Transverse colon (tissue), 4 donors: Measurements from ENCODE around the gene LILRB3. TPM values are rescaled to one million over a fixed set of nuclear protein-coding genes. Genes with fewer than 3 reads are reported as not detected.
"Not testable (repeated sequence)": the region's sequence is repeated elsewhere in the genome, so short reads cannot be mapped to it uniquely, and the experiment has no call there.

Source experiments
- DNase-seq: peaks from one replicate; pipeline ENCODE4 v3.0.0-alpha.2; 2019
- H3K27ac ChIP-seq, 4 donors: fragments of 200-600 bp; sonication (generic); 2 replicates each; pipeline ENCODE4 v1.5.1; 2016 to 2018; ENCODE audit warnings: inconsistent platforms in 4 of 4
- H3K27me3 ChIP-seq: fragments of 200-600 bp; sonication (generic); 2 replicates; pipeline ENCODE4 v1.5.1; 2017; ENCODE audit warnings: inconsistent platforms
- H3K36me3 ChIP-seq, 4 donors: fragments of 200-600 bp; sonication (generic); 2 replicates each; pipeline ENCODE4 v1.5.1; 2017 to 2019; ENCODE audit warnings: inconsistent platforms in 4 of 4
- H3K4me1 ChIP-seq, 4 donors: fragments of 200-600 bp; sonication (generic); 2 replicates each; pipeline ENCODE4 v1.5.1; 2017 to 2020; ENCODE audit warnings: inconsistent platforms in 4 of 4
- H3K4me3 ChIP-seq, 4 donors: fragments of 200-600 bp; sonication (generic); 1 replicate in 1 of 4; 2 replicates in 3 of 4; pipeline versions ENCODE4 v1.5.1 to v1.6.1; 2017 to 2019; ENCODE audit warnings: inconsistent platforms in 4 of 4
- H3K9me3 ChIP-seq, 2 donors: fragments of 200-600 bp; sonication (generic); 2 replicates each; pipeline ENCODE4 v1.5.1; 2017 to 2019; ENCODE audit warnings: inconsistent platforms in 2 of 2
- EP300 ChIP-seq: sonication (generic); formaldehyde crosslinking; IDR thresholded peaks from one replicate; pipeline ENCODE4 v1.6.1; 2017; ENCODE audit warnings: antibody characterized with exemption, low read depth
- POLR2A ChIP-seq: fragments of 450-650 bp; IDR thresholded peaks from one replicate; pipeline ENCODE4 v1.6.1; 2016; ENCODE audit warnings: antibody characterized with exemption, mild to moderate bottlenecking, moderate library complexity
- POLR2AphosphoS5 ChIP-seq, 3 donors: sonication (generic); formaldehyde crosslinking; IDR thresholded peaks; one replicate each; pipeline ENCODE4 v1.6.1; 2016; ENCODE audit warnings: antibody characterized with exemption in 3 of 3
- WGBS, 2 donors: methylation state at CpG; one replicate each; pipeline ENCODE4 v1.1.5; 2018; ENCODE audit warnings: low coverage in 1 of 2; 5-methylcytosine and 5-hydroxymethylcytosine counted together
- in situ Hi-C, 4 donors: fragments of 200-750 bp; cut with MboI; loops; one replicate each; pipeline versions ENCODE4 v1.15.0 to v1.15.1; 2017; ENCODE audit warnings: low sequenced_read_pairs in 3 of 4, low pct_ligation_motif_present in 1 of 4, low pct_unique_long_range_greater_than_20kb in 1 of 4
- intact Hi-C: fragments of 100-400 bp; cut with DNase I; formaldehyde crosslinking; loops from one replicate; pipeline ENCODE4 v1.15.1; 2023; ENCODE audit warnings: low total_unique reads
- total RNA-seq, 4 donors: library from RNA; depleted of rRNA; stranded (reverse); fragments of >200 nt; gene quantifications; one replicate each; pipeline ENCODE4 v1.1.0, GENCODE V29; 2016
- TF ChIP-seq, protein P1 (sequence below), 5 experiments: fragments of 200-600 bp in 3 of 5; fragments of 450-650 bp in 2 of 5; sonication (generic) in 3 of 5; IDR thresholded peaks; 1 replicate in 2 of 5; 2 replicates in 3 of 5; pipeline ENCODE4 v1.5.1; 2016 to 2017; ENCODE audit warnings: antibody characterized with exemption in 5 of 5, inconsistent platforms in 3 of 5, mild to moderate bottlenecking in 2 of 5, moderate library complexity in 1 of 5

LILRB3 gene
- total RNA-seq, 4 donors from 2014 or later = 2.2 to 7.6 (median 4.6) TPM

- DNase-seq, H3K9me3 ChIP-seq, in situ Hi-C loops, H3K36me3 ChIP-seq, H3K27ac ChIP-seq, H3K4me3 ChIP-seq, H3K4me1 ChIP-seq, intact Hi-C loops: not testable (repeated sequence)
- peaks cover 22% of the 10 kb centered on the region for H3K27me3 ChIP-seq
- 44 to 50% methylated on average over 7 to 14 of the region's 14 CpGs for WGBS, 2 donors
Measured at GRCh38 chr19:54223277-54223936, 600 bp upstream of the LILRB3 start.

GRCh38 chr19:54221947-54222346 lies 860 bp downstream of the LILRB3 start:
- WGBS, 2 donors = 65% methylated on average over 7 of the region's 7 CpGs; no CpG with 5 or more reads in 1 of the 2 donors

GRCh38 chr19:54219702-54220101 lies 3.1 kb downstream of the LILRB3 start:
- in situ Hi-C loops = not testable (repeated sequence)
- 69 to 100% methylated on average over 1 to 2 of the region's 5 CpGs for WGBS, 2 donors

More at GRCh38 chr19:54221947-54222346, 860 bp downstream of the LILRB3 start:
- DNase-seq, H3K4me3 ChIP-seq, H3K9me3 ChIP-seq, H3K4me1 ChIP-seq, H3K36me3 ChIP-seq, in situ Hi-C loops, intact Hi-C loops, H3K27ac ChIP-seq: not testable (repeated sequence)
- H3K27me3 ChIP-seq = peaks cover 22% of the 10 kb centered on the region

GRCh38 chr19:54218960-54219661 lies 3.7 kb downstream of the LILRB3 start:
- intact Hi-C loops (no loop called here), in situ Hi-C loops (no loop called here)
- Histone ChIP-seq H3K4me1 (no peaks in the 10 kb centered on the region), H3K9me3 (no peaks in the 10 kb centered on the region), H3K27ac (no peak overlapping the region), H3K4me3 (no peak overlapping the region), H3K27me3 (peaks cover 22% of the 10 kb centered on the region), H3K36me3 (no peaks in the 10 kb centered on the region)
- TF ChIP-seq EP300 = no peak
- DNase-seq = no peak
- 85 to 91% methylated on average over 11 to 27 of the region's 27 CpGs for WGBS, 2 donors

More at GRCh38 chr19:54219702-54220101, 3.1 kb downstream of the LILRB3 start:
- H3K4me3 ChIP-seq, H3K36me3 ChIP-seq, intact Hi-C loops, H3K4me1 ChIP-seq, DNase-seq, H3K9me3 ChIP-seq, H3K27ac ChIP-seq: not testable (repeated sequence)
- peaks cover 22% of the 10 kb centered on the region for H3K27me3 ChIP-seq

DNA sequence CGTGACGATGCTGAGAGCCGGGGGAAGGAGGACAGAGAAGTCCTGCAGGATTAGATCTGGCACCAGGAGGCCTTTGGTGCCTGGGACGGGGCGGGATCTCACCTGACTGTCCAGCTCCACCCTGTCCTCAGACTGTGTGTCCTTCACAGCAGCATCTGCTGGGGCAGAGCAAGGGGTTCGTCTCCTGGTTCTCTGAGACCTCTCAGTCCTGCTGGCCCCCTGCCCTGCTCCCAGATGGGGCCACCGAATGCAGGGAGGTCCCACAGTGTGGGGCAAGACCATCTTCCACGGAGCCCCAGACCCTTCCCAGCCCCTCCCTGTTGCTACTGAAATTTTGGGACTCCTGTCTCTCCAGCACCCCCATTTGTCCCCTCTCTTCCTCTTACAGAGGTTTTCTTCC lies 4.5 kb downstream of the LILRB3 start:
- intact Hi-C loops = no loop called here
- TF ChIP-seq, protein P1, sequence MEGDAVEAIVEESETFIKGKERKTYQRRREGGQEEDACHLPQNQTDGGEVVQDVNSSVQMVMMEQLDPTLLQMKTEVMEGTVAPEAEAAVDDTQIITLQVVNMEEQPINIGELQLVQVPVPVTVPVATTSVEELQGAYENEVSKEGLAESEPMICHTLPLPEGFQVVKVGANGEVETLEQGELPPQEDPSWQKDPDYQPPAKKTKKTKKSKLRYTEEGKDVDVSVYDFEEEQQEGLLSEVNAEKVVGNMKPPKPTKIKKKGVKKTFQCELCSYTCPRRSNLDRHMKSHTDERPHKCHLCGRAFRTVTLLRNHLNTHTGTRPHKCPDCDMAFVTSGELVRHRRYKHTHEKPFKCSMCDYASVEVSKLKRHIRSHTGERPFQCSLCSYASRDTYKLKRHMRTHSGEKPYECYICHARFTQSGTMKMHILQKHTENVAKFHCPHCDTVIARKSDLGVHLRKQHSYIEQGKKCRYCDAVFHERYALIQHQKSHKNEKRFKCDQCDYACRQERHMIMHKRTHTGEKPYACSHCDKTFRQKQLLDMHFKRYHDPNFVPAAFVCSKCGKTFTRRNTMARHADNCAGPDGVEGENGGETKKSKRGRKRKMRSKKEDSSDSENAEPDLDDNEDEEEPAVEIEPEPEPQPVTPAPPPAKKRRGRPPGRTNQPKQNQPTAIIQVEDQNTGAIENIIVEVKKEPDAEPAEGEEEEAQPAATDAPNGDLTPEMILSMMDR (IDR thresholded peaks at IDR 0.05) = no peak
- no peak for TF ChIP-seq EP300
- no peak for TF ChIP-seq POLR2A
- TF ChIP-seq POLR2AphosphoS5 (IDR thresholded peaks at IDR 0.05) = no peak
- WGBS, 2 donors = 80 to 87% methylated on average over 1 to 8 of the region's 8 CpGs
- no peak overlapping the region for H3K27ac ChIP-seq
- H3K27me3 ChIP-seq = peaks cover 13% of the 10 kb centered on the region
- no peaks in the 10 kb centered on the region for H3K9me3 ChIP-seq
- no peaks in the 10 kb centered on the region for H3K36me3 ChIP-seq
- no peak for DNase-seq
- H3K4me1 ChIP-seq = no peaks in the 10 kb centered on the region
- in situ Hi-C loops = no loop called here
- no peak overlapping the region for H3K4me3 ChIP-seq

GRCh38 chr19:54217517-54218247 lies 5.1 kb downstream of the LILRB3 start:
- H3K27ac ChIP-seq, in situ Hi-C loops, intact Hi-C loops, H3K36me3 ChIP-seq, H3K9me3 ChIP-seq, H3K4me3 ChIP-seq, H3K4me1 ChIP-seq, H3K27me3 ChIP-seq, DNase-seq: not testable (repeated sequence)
- WGBS, 2 donors = 83 to 90% methylated on average over 3 to 18 of the region's 20 CpGs
